H1 (cell line): Measurements from ENCODE around the gene NRXN3. TPM values are rescaled to one million over a fixed set of nuclear protein-coding genes. Genes with fewer than 3 reads are reported as not detected.

Source experiments
- CEBPB ChIP-seq: IDR thresholded peaks from 2 replicates; pipeline ENCODE4 v1.6.1; 2012; ENCODE audit warnings: low read depth, low read length
- EZH2 ChIP-seq: fragments of 200-600 bp; sonication (generic); IDR thresholded peaks from 2 replicates; pipeline ENCODE4 v1.7.1; 2012; ENCODE audit warnings: low read depth, mild to moderate bottlenecking, moderate library complexity, low read length, inconsistent platforms; ENCODE audit not compliant: severe bottlenecking
- GABPA ChIP-seq: IDR thresholded peaks from 2 replicates; pipeline ENCODE4 v1.6.1; 2011; ENCODE audit warnings: mild to moderate bottlenecking, low read length, moderate library complexity, borderline replicate concordance; ENCODE audit not compliant: insufficient read depth
- HDAC6 ChIP-seq: IDR thresholded peaks from one replicate; pipeline ENCODE4 v1.7.1; 2012; ENCODE audit warnings: low read depth, mild to moderate bottlenecking, inconsistent platforms, low read length, moderate library complexity
- KDM4A ChIP-seq: IDR thresholded peaks from one replicate; pipeline ENCODE4 v1.7.1; 2012; ENCODE audit warnings: low read depth, mild to moderate bottlenecking, moderate library complexity, low read length, inconsistent platforms; ENCODE audit not compliant: severe bottlenecking
- SAP30 ChIP-seq: fragments of 300-600 bp; sonication (generic); IDR thresholded peaks from 2 replicates; pipeline ENCODE4 v1.7.1; 2012; ENCODE audit warnings: low read length, moderate library complexity, mild to moderate bottlenecking, inconsistent platforms; ENCODE audit not compliant: insufficient read depth, insufficient replicate concordance
- polyA plus RNA-seq, 7 experiments: library from polyadenylated mRNA; depleted of rRNA in 3 of 7; stranded (reverse) in 5 of 7; unstranded in 2 of 7; fragments of >200 nt in 5 of 7; fragments of 200-250 nt in 2 of 7; gene quantifications; 1 replicate in 5 of 7; 2 replicates in 1 of 7; 4 replicates in 1 of 7; pipeline versions ENCODE4 v1.2.1 to v1.2.3, GENCODE V29; 2011 to 2013; ENCODE audit warnings: missing spikeins in 2 of 7, mixed read lengths in 2 of 7
- total RNA-seq: library from RNA; stranded (reverse); fragmentation: NEBNext Ultra II Directional; extraction: Animal tissue kit (Norgen Biotek cat#: 25700); gene quantifications from 2 replicates; pipeline ENCODE4 v1.2.1, GENCODE V29; 2021

Gene NRXN3
- total and polyA plus RNA-seq, 2 of the 8 experiments (the other 6 are each of a cell fraction or from before 2014, with no cell fraction given): 2.6 to 4.1 TPM

- TF ChIP-seq GABPA (no peak), CEBPB (no peak), SAP30 (no peak), HDAC6 (no peak), KDM4A (no peak), EZH2 (no peak)
Measured at GRCh38 chr14:79328863-79329262, 1158.7 kb downstream of the NRXN3 start (continued).
